Transverse colon (tissue), 4 donors: ENCODE results near the gene FOXA1. TPM values are rescaled to one million over a fixed set of nuclear protein-coding genes. Genes with fewer than 3 reads are reported as not detected.
A peak's percentile ranks its signal among the peaks of the same experiment; 100 is the strongest.

Experiments used
- DNase-seq: peaks from one replicate; pipeline ENCODE4 v3.0.0-alpha.2; 2019
- H3K27ac ChIP-seq, 4 donors: fragments of 200-600 bp; sonication (generic); 2 replicates each; pipeline ENCODE4 v1.5.1; 2016 to 2018; ENCODE audit warnings: inconsistent platforms in 4 of 4
- H3K27me3 ChIP-seq: fragments of 200-600 bp; sonication (generic); 2 replicates; pipeline ENCODE4 v1.5.1; 2017; ENCODE audit warnings: inconsistent platforms
- H3K36me3 ChIP-seq, 4 donors: fragments of 200-600 bp; sonication (generic); 2 replicates each; pipeline ENCODE4 v1.5.1; 2017 to 2019; ENCODE audit warnings: inconsistent platforms in 4 of 4
- H3K4me1 ChIP-seq, 4 donors: fragments of 200-600 bp; sonication (generic); 2 replicates each; pipeline ENCODE4 v1.5.1; 2017 to 2020; ENCODE audit warnings: inconsistent platforms in 4 of 4
- H3K4me3 ChIP-seq, 4 donors: fragments of 200-600 bp; sonication (generic); 1 replicate in 1 of 4; 2 replicates in 3 of 4; pipeline versions ENCODE4 v1.5.1 to v1.6.1; 2017 to 2019; ENCODE audit warnings: inconsistent platforms in 4 of 4
- H3K9me3 ChIP-seq, 2 donors: fragments of 200-600 bp; sonication (generic); 2 replicates each; pipeline ENCODE4 v1.5.1; 2017 to 2019; ENCODE audit warnings: inconsistent platforms in 2 of 2
- EP300 ChIP-seq: sonication (generic); formaldehyde crosslinking; IDR thresholded peaks from one replicate; pipeline ENCODE4 v1.6.1; 2017; ENCODE audit warnings: antibody characterized with exemption, low read depth
- POLR2A ChIP-seq: fragments of 450-650 bp; IDR thresholded peaks from one replicate; pipeline ENCODE4 v1.6.1; 2016; ENCODE audit warnings: antibody characterized with exemption, mild to moderate bottlenecking, moderate library complexity
- POLR2AphosphoS5 ChIP-seq, 3 donors: sonication (generic); formaldehyde crosslinking; IDR thresholded peaks; one replicate each; pipeline ENCODE4 v1.6.1; 2016; ENCODE audit warnings: antibody characterized with exemption in 3 of 3
- WGBS, 2 donors: methylation state at CpG; one replicate each; pipeline ENCODE4 v1.1.5; 2018; ENCODE audit warnings: low coverage in 1 of 2; 5-methylcytosine and 5-hydroxymethylcytosine counted together
- in situ Hi-C, 4 donors: fragments of 200-750 bp; cut with MboI; loops; one replicate each; pipeline versions ENCODE4 v1.15.0 to v1.15.1; 2017; ENCODE audit warnings: low sequenced_read_pairs in 3 of 4, low pct_ligation_motif_present in 1 of 4, low pct_unique_long_range_greater_than_20kb in 1 of 4
- intact Hi-C: fragments of 100-400 bp; cut with DNase I; formaldehyde crosslinking; loops from one replicate; pipeline ENCODE4 v1.15.1; 2023; ENCODE audit warnings: low total_unique reads
- total RNA-seq, 4 donors: library from RNA; depleted of rRNA; stranded (reverse); fragments of >200 nt; gene quantifications; one replicate each; pipeline ENCODE4 v1.1.0, GENCODE V29; 2016
- TF ChIP-seq, protein P1 (sequence below), 5 experiments: fragments of 200-600 bp in 3 of 5; fragments of 450-650 bp in 2 of 5; sonication (generic) in 3 of 5; IDR thresholded peaks; 1 replicate in 2 of 5; 2 replicates in 3 of 5; pipeline ENCODE4 v1.5.1; 2016 to 2017; ENCODE audit warnings: antibody characterized with exemption in 5 of 5, inconsistent platforms in 3 of 5, mild to moderate bottlenecking in 2 of 5, moderate library complexity in 1 of 5

FOXA1 gene
- total RNA-seq, 4 donors from 2014 or later: 53.2 to 157 (median 71.4) TPM

DNA sequence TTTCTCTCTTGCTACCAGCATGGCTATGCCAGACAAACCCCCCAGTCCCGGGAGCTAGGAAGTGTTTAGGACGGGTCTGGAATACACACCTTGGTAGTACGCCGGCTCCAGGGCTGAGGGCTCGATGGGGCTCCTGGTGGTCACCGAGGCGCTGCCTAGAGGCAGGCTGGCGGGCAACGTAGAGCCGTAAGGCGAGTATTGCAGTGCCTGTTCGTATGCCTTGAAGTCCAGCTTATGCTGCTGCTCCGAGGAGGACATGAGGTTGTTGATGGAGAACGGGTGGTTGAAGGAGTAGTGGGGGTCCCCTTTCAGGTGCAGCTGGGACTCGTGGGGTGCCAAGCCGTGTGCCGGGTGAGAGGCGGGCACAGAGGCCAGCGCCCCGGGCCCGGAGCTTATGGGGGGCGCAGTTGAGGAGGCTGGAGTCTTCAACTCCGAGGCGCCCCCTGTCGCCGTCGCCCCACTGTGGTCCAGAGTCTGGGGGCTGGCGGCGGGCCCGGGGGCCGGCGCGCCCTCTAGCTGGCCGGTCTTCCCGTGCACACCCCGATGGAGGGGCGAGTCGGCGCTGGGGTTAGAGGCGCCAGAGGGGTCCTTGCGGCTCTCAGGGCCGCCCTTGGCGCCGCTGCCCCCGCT, 3.6 kb downstream of the FOXA1 start:
- Histone ChIP-seq H3K27ac (peak overlapping the region; percentile 54 to 94 (median 90)), H3K4me3 (peak overlapping the region in 3 of 4 donors; percentile 57 to 68 (median 66)), H3K27me3 (peaks cover 98% of the 10 kb centered on the region), H3K4me1 (peaks cover 2 to 21% (median 10%) of the 10 kb centered on the region in 4 donors), H3K9me3 (no peaks in the 10 kb centered on the region), H3K36me3 (no peaks in the 10 kb centered on the region)
- intact Hi-C loops (no loop called here), in situ Hi-C loops (no loop called here)
- TF ChIP-seq, protein P1, sequence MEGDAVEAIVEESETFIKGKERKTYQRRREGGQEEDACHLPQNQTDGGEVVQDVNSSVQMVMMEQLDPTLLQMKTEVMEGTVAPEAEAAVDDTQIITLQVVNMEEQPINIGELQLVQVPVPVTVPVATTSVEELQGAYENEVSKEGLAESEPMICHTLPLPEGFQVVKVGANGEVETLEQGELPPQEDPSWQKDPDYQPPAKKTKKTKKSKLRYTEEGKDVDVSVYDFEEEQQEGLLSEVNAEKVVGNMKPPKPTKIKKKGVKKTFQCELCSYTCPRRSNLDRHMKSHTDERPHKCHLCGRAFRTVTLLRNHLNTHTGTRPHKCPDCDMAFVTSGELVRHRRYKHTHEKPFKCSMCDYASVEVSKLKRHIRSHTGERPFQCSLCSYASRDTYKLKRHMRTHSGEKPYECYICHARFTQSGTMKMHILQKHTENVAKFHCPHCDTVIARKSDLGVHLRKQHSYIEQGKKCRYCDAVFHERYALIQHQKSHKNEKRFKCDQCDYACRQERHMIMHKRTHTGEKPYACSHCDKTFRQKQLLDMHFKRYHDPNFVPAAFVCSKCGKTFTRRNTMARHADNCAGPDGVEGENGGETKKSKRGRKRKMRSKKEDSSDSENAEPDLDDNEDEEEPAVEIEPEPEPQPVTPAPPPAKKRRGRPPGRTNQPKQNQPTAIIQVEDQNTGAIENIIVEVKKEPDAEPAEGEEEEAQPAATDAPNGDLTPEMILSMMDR (IDR thresholded peaks at IDR 0.05): peak in 2 of 5 experiments; percentile 10 to 26
- TF ChIP-seq EP300 (no peak), POLR2AphosphoS5 (IDR thresholded peaks at IDR 0.05) (no peak), POLR2A (no peak)
- WGBS, 2 donors: 5 to 6% methylated on average over 13 to 26 of the region's 45 CpGs
- peak; percentile 51 for DNase-seq

DNA sequence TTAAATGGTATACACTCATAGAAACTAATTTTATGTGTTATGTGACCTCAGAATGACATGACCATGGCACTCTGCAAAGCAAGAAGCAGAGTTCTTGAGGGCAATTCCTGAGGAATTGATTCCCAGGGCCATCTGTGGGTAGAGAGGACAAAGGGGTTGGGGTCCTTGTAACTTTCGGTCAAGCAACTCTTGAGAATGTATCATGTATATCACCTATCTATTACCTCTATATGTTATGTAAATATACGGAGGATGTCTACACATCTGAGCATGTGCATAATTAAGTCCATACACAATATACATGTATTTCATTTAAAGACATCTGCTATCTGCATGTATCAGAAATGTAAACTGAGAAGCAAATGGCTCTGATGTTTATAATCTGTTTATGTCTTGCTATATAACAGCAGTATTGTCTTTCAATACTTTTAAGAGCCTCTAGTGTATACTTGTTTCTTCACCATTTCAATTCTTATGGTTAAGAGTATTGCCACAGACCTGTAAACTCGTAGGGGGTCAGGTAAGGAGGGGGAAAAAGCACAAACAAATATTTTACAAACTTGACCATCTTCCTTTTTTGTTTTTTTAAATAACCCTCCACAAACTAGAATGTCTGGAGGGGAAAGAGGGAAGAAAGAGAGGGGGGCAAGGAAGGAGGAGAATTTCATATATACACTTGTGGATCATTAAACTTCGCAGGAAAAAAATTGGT, 4.5 kb downstream of the FOXA1 start:
- Histone ChIP-seq H3K36me3 (no peaks in the 10 kb centered on the region), H3K4me1 (peaks cover 2 to 21% (median 5%) of the 10 kb centered on the region in 4 donors), H3K4me3 (peak overlapping the region in 3 of 4 donors; percentile 57 to 68 (median 66)), H3K27ac (peak overlapping the region; percentile 54 to 94 (median 90)), H3K27me3 (peaks cover 98% of the 10 kb centered on the region), H3K9me3 (no peaks in the 10 kb centered on the region)
- intact Hi-C loops: no loop called here
- 14% methylated on average over 4 of the region's 4 CpGs for WGBS, 2 donors
- no peak for TF ChIP-seq POLR2A
- no peak for TF ChIP-seq POLR2AphosphoS5 (IDR thresholded peaks at IDR 0.05)
- no peak for TF ChIP-seq EP300
- in situ Hi-C loops: no loop called here
- no peak for DNase-seq

- intact Hi-C loops: no loop called here
- in situ Hi-C loops: loop anchor here in 1 of 4 donors (10.0 kb wide), 1 partner anchor 345 kb away; no protein-coding TSS in a partner anchor
- DNase-seq: no peak
- TF ChIP-seq, protein P1 (IDR thresholded peaks at IDR 0.05): no peak
- TF ChIP-seq POLR2AphosphoS5 (IDR thresholded peaks at IDR 0.05) (no peak), EP300 (no peak)
- Histone ChIP-seq H3K4me1 (peaks cover 4 to 23% (median 6%) of the 10 kb centered on the region in 4 donors), H3K9me3 (no peaks in the 10 kb centered on the region), H3K4me3 (peak overlapping the region in 3 of 4 donors; percentile 57 to 68 (median 66)), H3K27ac (peak overlapping the region in 3 of 4 donors; percentile 90 to 94 (median 91)), H3K36me3 (no peaks in the 10 kb centered on the region), H3K27me3 (peaks cover 100% of the 10 kb centered on the region)
- WGBS, 2 donors: 11 to 12% methylated on average over 6 of the region's 6 CpGs
Observed at GRCh38 chr14:37589715-37590427, 5.2 kb downstream of the FOXA1 start.

GRCh38 chr14:37588956-37589714, 5.9 kb downstream of the FOXA1 start:
- WGBS, 2 donors: 12% methylated on average over 9 to 16 of the region's 16 CpGs
- TF ChIP-seq, protein P1 (IDR thresholded peaks at IDR 0.05): no peak
- TF ChIP-seq POLR2AphosphoS5 (IDR thresholded peaks at IDR 0.05) (no peak), EP300 (no peak), POLR2A (no peak)
- peaks cover 100% of the 10 kb centered on the region for H3K27me3 ChIP-seq
- peak; percentile 24 for DNase-seq
- peak overlapping the region; percentile 87 to 94 (median 90) for H3K27ac ChIP-seq
- H3K36me3 ChIP-seq: no peaks in the 10 kb centered on the region
- intact Hi-C loops (no loop called here), in situ Hi-C loops (loop anchor here in 1 of 4 donors (10.0 kb wide), 1 partner anchor 344 kb away; no protein-coding TSS in a partner anchor)
- H3K4me1 ChIP-seq: peaks cover 4 to 30% (median 14%) of the 10 kb centered on the region in 4 donors
- no peaks in the 10 kb centered on the region for H3K9me3 ChIP-seq
- peak overlapping the region in 3 of 4 donors; percentile 57 to 68 (median 66) for H3K4me3 ChIP-seq
